Stimulated activated CD8-positive, alpha-beta memory T cell treated with anti-CD3 and anti-CD28 coated beads, Interleukin-7, amount 100 ng/mL, for 48 hours (primary cell): ENCODE data around the gene ADGRG6.

Experiments
- DNase-seq, 2 donors: peaks; one replicate each; pipeline ENCODE4 v3.0.0-alpha.2; 2020; ENCODE audit warnings: low read depth in 1 of 2; ENCODE audit errors: extremely low read depth in 1 of 2

Gene ADGRG6

GRCh38 chr6:142374091-142374770, 72.4 kb downstream of the ADGRG6 start:
- no peak for DNase-seq

DNA sequence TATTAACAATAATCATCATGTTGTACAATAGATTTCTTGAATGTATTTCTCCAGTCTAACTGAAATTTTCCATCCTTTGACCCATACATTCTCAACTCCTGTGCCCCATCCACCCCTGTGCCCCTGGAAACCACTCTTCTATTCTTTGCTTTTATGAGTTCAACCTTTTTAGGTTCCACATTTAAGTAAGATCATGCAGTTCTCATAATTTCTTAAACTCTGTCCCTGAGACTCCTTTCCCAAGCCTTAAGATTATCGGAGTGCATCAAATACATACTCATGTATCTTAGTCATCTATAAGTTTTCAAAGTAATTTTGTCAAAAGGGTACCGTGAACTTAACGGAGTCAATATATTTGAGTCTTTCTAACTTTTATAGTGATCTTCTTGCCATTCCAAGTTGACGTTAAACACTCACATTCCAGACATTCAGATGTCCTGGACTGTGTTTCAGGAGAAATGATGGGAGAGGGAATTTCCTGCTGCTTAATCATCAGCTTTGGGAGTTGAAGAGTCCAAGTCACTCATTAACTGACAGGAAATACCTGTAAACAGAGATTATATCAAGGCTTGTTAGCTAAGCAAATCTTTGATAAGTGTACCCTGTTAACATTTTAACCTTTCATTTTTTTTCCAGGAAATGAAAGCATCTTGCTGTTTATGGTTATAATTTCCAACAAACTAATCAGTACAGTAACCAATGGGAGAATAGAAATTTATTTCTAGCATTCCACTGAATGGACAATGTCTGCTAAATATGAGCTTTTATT, 73.3 kb downstream of the ADGRG6 start:
- no peak for DNase-seq

DNA sequence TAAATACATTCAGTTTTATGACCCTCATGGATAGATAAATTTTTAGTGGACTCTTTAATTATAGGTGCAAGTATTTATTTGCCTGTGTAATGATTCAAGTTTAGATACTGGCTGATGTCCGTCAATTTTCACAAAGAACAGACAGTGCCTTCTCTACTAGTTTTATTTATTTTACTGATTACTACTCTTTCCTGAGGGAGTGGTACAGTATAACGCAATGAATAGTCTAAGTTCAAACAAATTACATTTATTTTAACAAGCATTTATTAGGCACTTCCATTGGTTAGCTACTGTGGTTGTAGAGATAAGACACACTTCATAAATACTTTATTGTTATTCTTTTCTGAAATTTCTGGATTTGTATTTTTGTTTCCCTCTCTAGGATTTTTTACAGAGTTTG, 74.3 kb downstream of the ADGRG6 start:
- no peak for DNase-seq

- no peak for DNase-seq
Measured at GRCh38 chr6:142376800-142377496, 75.1 kb downstream of the ADGRG6 start.

DNA sequence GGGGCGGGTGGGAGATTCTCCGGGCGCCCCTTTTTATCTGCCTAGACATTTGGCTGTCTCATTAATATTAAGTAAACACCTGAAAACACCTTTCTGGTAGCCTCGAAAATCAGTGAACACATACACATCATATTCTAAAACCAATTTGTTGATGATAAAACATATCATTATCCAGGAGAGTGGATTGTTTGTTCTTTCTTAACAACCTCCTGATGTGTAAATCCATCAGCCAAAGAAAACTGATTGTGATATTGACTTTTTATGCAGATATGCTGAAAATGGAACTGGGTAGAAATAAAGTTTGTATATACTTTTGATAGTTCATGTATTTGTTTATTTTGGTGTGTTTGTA, 75.7 kb downstream of the ADGRG6 start:
- DNase-seq: no peak

- DNase-seq: no peak
Measured at GRCh38 chr6:142378138-142378875, 76.5 kb downstream of the ADGRG6 start.

GRCh38 chr6:142380626-142381025, 78.8 kb downstream of the ADGRG6 start:
- no peak for DNase-seq

GRCh38 chr6:142381181-142381580, 79.4 kb downstream of the ADGRG6 start:
- DNase-seq: no peak

GRCh38 chr6:142381845-142382378, 80.1 kb downstream of the ADGRG6 start:
- no peak for DNase-seq

- DNase-seq: no peak
Measured at GRCh38 chr6:142384519-142385254, 82.9 kb downstream of the ADGRG6 start.

- DNase-seq: no peak
Measured at GRCh38 chr6:142385352-142385751, 83.5 kb downstream of the ADGRG6 start.

DNA sequence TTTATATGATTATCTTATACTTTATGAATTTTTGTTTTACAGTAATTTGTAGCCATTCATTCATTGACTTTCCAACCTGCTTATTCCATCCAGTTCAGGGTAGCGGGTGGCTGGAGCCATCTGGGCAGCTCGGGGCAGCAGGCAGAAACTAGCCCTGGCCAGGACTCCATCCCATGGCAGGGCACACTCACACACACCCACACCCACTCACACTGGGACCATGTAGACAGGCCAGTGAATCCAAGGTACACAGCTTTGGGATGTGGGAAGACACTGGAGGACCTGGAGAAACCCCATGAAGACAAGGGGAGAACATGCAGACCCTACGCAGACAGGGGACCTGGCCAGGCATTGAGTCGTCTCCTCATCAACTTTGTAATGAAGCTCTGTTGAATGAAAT, 84.8 kb downstream of the ADGRG6 start:
- no peak for DNase-seq

DNA sequence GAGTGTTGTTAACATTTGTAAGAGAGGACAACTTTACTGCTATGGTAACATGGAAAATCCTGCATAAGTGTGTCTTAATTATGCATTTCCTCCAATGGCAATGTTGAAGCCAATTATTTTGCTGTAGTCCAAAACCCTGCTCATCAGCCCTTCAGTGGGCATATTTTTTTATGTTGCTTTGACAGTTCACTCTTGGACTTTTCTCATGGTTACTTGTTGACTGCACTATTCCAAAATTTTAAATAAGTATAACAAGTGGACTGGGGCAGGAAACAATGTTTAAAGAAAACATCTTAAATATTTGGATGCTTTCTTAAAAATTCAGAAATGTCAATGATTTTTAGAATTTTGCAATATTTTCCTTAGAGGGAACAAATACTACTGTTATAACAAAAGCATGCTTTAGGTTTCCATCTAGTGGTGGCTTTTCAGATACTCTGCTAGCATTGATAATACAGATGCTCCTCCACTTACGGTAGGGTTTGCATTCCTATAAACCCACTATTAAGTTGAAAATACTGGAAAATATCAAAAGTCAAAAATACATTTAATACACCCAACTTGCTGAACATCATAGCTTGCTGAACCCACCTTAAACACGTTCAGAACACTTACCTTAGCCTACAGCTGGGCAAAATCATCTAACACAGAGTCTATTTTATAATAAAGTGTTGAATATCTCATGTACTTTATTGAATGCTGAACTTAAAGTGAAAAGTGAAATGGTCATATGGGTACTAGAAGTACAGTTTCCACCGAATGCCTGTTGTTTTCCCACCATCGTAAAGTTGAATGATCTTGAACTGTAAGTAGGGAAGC, 86.4 kb downstream of the ADGRG6 start:
- no peak for DNase-seq

- DNase-seq: no peak
Measured at GRCh38 chr6:142395266-142395665, 93.5 kb downstream of the ADGRG6 start.

GRCh38 chr6:142395768-142396231, 94.0 kb downstream of the ADGRG6 start:
- DNase-seq: no peak

DNA sequence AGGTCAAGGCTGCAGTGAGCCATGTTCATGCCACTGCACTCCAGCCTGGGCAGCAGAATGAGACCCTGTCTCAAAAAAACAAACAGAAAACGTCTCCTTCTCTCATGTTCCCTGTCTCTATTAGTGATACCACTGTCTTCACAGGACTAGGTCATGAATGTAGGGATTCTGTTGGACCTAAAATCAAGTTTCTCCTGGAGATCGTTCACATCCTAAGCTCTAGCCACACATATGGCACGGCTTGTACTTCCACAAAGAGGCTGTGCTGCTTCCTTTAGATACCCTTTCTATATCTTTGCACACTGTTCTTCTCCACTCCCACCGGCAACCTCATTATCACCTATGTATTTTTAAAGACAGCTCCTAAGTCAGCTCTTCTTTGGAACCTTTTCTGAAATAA, 96.5 kb downstream of the ADGRG6 start:
- DNase-seq: no peak

DNA sequence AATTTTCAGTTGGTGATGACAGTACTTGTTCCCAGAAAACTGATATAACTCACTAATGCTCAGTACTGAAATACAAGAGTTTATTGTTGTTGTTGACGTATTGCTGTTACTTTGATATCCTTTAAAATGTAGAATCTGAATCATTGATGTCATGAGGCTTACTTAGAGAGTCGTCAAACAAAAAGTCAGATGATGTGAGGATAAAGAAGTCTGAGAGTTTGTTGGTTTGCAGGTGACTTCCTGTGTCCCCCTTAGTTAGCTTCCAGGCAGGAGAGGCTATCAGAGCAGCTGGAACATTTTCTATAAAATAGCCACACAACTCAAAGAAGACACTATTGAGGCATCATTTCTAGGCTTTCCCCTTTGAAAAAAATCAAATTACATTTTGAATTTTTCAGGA, 97.9 kb downstream of the ADGRG6 start:
- DNase-seq: no peak

GRCh38 chr6:142400495-142400894, 98.7 kb downstream of the ADGRG6 start:
- DNase-seq: no peak

DNA sequence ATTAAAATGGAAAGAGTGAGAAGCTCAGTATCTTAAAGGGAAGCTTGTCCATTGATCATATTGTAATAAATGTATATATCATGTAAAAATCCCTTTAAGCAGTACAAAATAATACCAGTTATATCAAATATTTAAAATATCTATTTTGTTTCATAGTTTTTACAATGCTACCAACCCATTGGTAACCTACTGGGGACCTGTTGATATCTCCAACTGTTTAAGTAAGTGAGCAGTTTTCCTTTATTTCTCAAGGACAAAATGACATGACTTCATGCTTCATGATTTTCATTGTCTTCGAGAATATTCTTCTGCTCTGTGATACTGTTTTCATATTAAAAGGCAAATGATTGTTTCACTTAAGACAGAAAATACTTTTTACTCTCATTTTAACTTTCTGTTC, 100.0 kb downstream of the ADGRG6 start:
- no peak for DNase-seq
